Neural crest cell (in vitro differentiated cells): ENCODE results near the gene EXT2. TPM values are rescaled to one million over a fixed set of nuclear protein-coding genes. Genes with fewer than 3 reads are reported as not detected.

Experiments used
- DNase-seq: peaks from one replicate; pipeline ENCODE4 v3.0.0; 2021; ENCODE audit warnings: low read depth, mixed read lengths, low spot score
- H3K27ac Mint-ChIP-seq: one replicate; pipeline ENCODE4 v1.8.0; 2021; ENCODE audit warnings: mild to moderate bottlenecking, mixed read lengths; ENCODE audit not compliant: unreplicated experiment
- H3K27me3 Mint-ChIP-seq: 2 replicates; pipeline ENCODE4 v1.8.0; 2021; ENCODE audit warnings: low read depth, mild to moderate bottlenecking, mixed read lengths
- H3K36me3 Mint-ChIP-seq: 2 replicates; pipeline ENCODE4 v1.8.0; 2021; ENCODE audit warnings: low read depth, mild to moderate bottlenecking, mixed read lengths
- H3K4me1 Mint-ChIP-seq: 2 replicates; pipeline ENCODE4 v1.8.0; 2021; ENCODE audit warnings: mixed read lengths
- H3K4me3 Mint-ChIP-seq: one replicate; pipeline ENCODE4 v1.8.0; 2021; ENCODE audit warnings: mild to moderate bottlenecking, mixed read lengths
- H3K9me3 Mint-ChIP-seq: 2 replicates; pipeline ENCODE4 v1.8.0; 2021; ENCODE audit warnings: mixed read lengths
- total RNA-seq: library from RNA; stranded (reverse); gene quantifications from 2 replicates; pipeline ENCODE4 v1.2.1, GENCODE V29; 2021
- TF ChIP-seq, protein P1 (sequence below): fragments of 200-600 bp; sonication (generic); conservative IDR thresholded peaks from 2 replicates; pipeline ENCODE4 v1.5.0; 2021; ENCODE audit warnings: antibody characterized with exemption, mild to moderate bottlenecking

Gene EXT2
- total RNA-seq, 1 donor from 2014 or later: 56.6 TPM

- Mint-ChIP-seq H3K4me3 (no peak overlapping the region), H3K27me3 (peaks cover 6% of the 10 kb centered on the region), H3K9me3 (no peaks in the 10 kb centered on the region), H3K27ac (no peak overlapping the region), H3K36me3 (peaks cover 3% of the 10 kb centered on the region), H3K4me1 (no peaks in the 10 kb centered on the region)
- DNase-seq: no peak
- TF ChIP-seq, protein P1, sequence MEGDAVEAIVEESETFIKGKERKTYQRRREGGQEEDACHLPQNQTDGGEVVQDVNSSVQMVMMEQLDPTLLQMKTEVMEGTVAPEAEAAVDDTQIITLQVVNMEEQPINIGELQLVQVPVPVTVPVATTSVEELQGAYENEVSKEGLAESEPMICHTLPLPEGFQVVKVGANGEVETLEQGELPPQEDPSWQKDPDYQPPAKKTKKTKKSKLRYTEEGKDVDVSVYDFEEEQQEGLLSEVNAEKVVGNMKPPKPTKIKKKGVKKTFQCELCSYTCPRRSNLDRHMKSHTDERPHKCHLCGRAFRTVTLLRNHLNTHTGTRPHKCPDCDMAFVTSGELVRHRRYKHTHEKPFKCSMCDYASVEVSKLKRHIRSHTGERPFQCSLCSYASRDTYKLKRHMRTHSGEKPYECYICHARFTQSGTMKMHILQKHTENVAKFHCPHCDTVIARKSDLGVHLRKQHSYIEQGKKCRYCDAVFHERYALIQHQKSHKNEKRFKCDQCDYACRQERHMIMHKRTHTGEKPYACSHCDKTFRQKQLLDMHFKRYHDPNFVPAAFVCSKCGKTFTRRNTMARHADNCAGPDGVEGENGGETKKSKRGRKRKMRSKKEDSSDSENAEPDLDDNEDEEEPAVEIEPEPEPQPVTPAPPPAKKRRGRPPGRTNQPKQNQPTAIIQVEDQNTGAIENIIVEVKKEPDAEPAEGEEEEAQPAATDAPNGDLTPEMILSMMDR: no peak
Observed at GRCh38 chr11:44264761-44265160, 169.3 kb downstream of the EXT2 start.

- peak overlapping the region; percentile 19 for H3K27ac Mint-ChIP-seq
- no peaks in the 10 kb centered on the region for H3K4me1 Mint-ChIP-seq
- no peak overlapping the region for H3K4me3 Mint-ChIP-seq
Observed at GRCh38 chr11:44266056-44266780, 170.7 kb downstream of the EXT2 start.

DNA sequence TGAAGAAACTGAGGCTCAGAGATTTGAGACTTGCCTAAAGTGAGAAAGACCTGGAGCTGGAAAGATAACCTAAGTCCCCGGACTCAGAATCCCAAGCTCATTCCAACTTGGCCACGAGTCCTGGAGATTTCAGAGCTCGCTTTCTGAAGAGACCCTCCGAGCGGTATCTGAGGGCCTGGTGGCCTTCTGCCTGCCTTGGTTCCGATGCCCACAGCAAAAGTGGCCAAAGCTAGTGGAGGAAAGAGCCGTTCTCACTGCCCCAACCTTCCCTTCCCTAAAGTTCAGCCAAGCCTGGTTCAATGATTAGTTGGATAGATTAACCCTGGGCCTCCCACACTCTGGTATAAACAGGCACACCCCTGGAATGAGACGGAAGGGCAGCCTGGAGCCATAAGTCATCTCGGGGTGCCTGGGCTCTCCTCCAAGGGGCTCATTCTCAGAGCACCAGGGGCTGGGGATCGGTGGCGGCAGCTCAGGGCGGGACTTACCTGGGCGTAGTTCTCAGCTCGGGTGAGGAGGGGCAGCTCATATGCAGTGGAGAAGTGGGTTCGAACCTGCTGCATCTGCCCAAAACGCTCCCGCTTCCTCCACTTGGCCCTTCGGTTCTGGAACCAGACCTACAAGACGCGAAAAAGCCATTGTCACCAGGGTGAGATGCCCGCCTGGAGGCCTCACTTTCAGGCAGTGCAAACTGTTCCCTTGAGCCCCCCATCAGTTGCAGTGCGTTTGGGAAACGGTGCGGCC is 171.7 kb downstream of the EXT2 start:
- Mint-ChIP-seq H3K4me1 (no peaks in the 10 kb centered on the region), H3K4me3 (no peak overlapping the region), H3K9me3 (no peaks in the 10 kb centered on the region), H3K27me3 (peaks cover 6% of the 10 kb centered on the region), H3K27ac (no peak overlapping the region), H3K36me3 (peaks cover 3% of the 10 kb centered on the region)
- TF ChIP-seq, protein P1: no peak
- DNase-seq: no peak

More at GRCh38 chr11:44266056-44266780, 170.7 kb downstream of the EXT2 start:
- Mint-ChIP-seq H3K36me3 (peaks cover 3% of the 10 kb centered on the region), H3K9me3 (no peaks in the 10 kb centered on the region), H3K27me3 (peaks cover 6% of the 10 kb centered on the region)
- TF ChIP-seq, protein P1: no peak
- DNase-seq: no peak

- Mint-ChIP-seq H3K36me3 (peaks cover 3% of the 10 kb centered on the region), H3K27me3 (peaks cover 3% of the 10 kb centered on the region), H3K4me1 (no peaks in the 10 kb centered on the region), H3K9me3 (no peaks in the 10 kb centered on the region), H3K27ac (no peak overlapping the region), H3K4me3 (no peak overlapping the region)
- no peak for DNase-seq
- TF ChIP-seq, protein P1: no peak
Observed at GRCh38 chr11:44267750-44268613, 172.5 kb downstream of the EXT2 start.

GRCh38 chr11:44268614-44269080 is 173.2 kb downstream of the EXT2 start:
- Mint-ChIP-seq H3K27ac (no peak overlapping the region), H3K36me3 (peaks cover 7% of the 10 kb centered on the region), H3K4me3 (no peak overlapping the region), H3K27me3 (peaks cover 3% of the 10 kb centered on the region), H3K4me1 (no peaks in the 10 kb centered on the region), H3K9me3 (peaks cover 2% of the 10 kb centered on the region)
- no peak for DNase-seq
- TF ChIP-seq, protein P1: no peak
